Testis (tissue), 3 donors: Measurements from ENCODE around the gene ANO3. TPM values are rescaled to one million over a fixed set of nuclear protein-coding genes. Genes with fewer than 3 reads are reported as not detected.

Experiments used
- DNase-seq: peaks from one replicate; pipeline ENCODE4 v3.0.0-alpha.2; 2019
- H3K27ac ChIP-seq, 2 donors: fragments of 200-600 bp; sonication (generic); one replicate each; pipeline ENCODE4 v1.5.1; 2019
- H3K27me3 ChIP-seq: fragments of 200-600 bp; sonication (generic); one replicate; pipeline ENCODE4 v1.5.1; 2019
- H3K36me3 ChIP-seq: fragments of 200-600 bp; sonication (generic); one replicate; pipeline ENCODE4 v1.5.1; 2017; ENCODE audit warnings: low read depth; ENCODE audit errors: missing control alignments
- H3K4me1 ChIP-seq: fragments of 200-600 bp; sonication (generic); one replicate; pipeline ENCODE4 v1.5.1; 2019
- H3K4me3 ChIP-seq, 2 donors: fragments of 200-600 bp; sonication (generic); one replicate each; pipeline ENCODE4 v1.5.1; 2017 to 2019
- H3K9me3 ChIP-seq: fragments of 200-600 bp; sonication (generic); one replicate; pipeline ENCODE4 v1.5.1; 2017
- CTCF ChIP-seq, 3 experiments: fragments of 450-650 bp in 2 of 3; fragments of 200-600 bp in 1 of 3; sonication (generic) in 1 of 3; IDR thresholded peaks; one replicate each; pipeline ENCODE4 v1.5.1; 2016 to 2019; ENCODE audit warnings: antibody characterized with exemption in 3 of 3, mild to moderate bottlenecking in 2 of 3, moderate library complexity in 1 of 3
- POLR2A ChIP-seq: fragments of 450-650 bp; IDR thresholded peaks from one replicate; pipeline ENCODE4 v1.6.1; 2017; ENCODE audit warnings: antibody characterized with exemption, mild to moderate bottlenecking, moderate library complexity
- WGBS, 2 donors: methylation state at CpG; one replicate each; pipeline ENCODE4 v1.1.5; 2018; 5-methylcytosine and 5-hydroxymethylcytosine counted together
- intact Hi-C: fragments of 100-400 bp; cut with DNase I; formaldehyde crosslinking; loops from one replicate; pipeline ENCODE4 v1.15.1; 2023; ENCODE audit warnings: low total_unique reads
- polyA plus RNA-seq: library from polyadenylated mRNA; stranded (reverse); fragments of 350-450 nt; fragmentation: Illumina TruSeq; extraction: RNeasy Lipid Tissue Mini Kit (QIAGEN cat#74804); gene quantifications from one replicate; pipeline ENCODE4 v1.2.3, GENCODE V29; 2014; ENCODE audit warnings: low read depth, low replicate concordance; ENCODE audit not compliant: insufficient read depth
- total RNA-seq, 2 donors: library from RNA; depleted of rRNA; stranded (reverse); fragments of >200 nt; gene quantifications; one replicate each; pipeline ENCODE4 v1.2.3, GENCODE V29; 2016

Gene ANO3
- total and polyA plus RNA-seq, 3 donors from 2014 or later: 1.9 to 2.4 (median 2.2) TPM

GRCh38 chr11:26599425-26599824, 267.5 kb downstream of the ANO3 start:
- Histone ChIP-seq H3K4me3 (no peak overlapping the region), H3K4me1 (no peaks in the 10 kb centered on the region), H3K36me3 (no peaks in the 10 kb centered on the region), H3K27ac (no peak overlapping the region), H3K27me3 (no peaks in the 10 kb centered on the region), H3K9me3 (no peaks in the 10 kb centered on the region)
- TF ChIP-seq POLR2A (no peak), CTCF (IDR thresholded peaks at IDR 0.05) (no peak)
- no peak for DNase-seq
- WGBS, 2 donors: 79 to 85% methylated on average over 2 of the region's 2 CpGs
- intact Hi-C loops: no loop called here

- TF ChIP-seq POLR2A (no peak), CTCF (IDR thresholded peaks at IDR 0.05) (no peak)
- Histone ChIP-seq H3K36me3 (no peaks in the 10 kb centered on the region), H3K4me1 (no peaks in the 10 kb centered on the region), H3K27me3 (no peaks in the 10 kb centered on the region), H3K27ac (no peak overlapping the region), H3K4me3 (no peak overlapping the region), H3K9me3 (no peaks in the 10 kb centered on the region)
- intact Hi-C loops: no loop called here
- no peak for DNase-seq
- 76 to 81% methylated on average over 3 to 4 of the region's 4 CpGs for WGBS, 2 donors
Measured at GRCh38 chr11:26599876-26600434, 268.0 kb downstream of the ANO3 start.

DNA sequence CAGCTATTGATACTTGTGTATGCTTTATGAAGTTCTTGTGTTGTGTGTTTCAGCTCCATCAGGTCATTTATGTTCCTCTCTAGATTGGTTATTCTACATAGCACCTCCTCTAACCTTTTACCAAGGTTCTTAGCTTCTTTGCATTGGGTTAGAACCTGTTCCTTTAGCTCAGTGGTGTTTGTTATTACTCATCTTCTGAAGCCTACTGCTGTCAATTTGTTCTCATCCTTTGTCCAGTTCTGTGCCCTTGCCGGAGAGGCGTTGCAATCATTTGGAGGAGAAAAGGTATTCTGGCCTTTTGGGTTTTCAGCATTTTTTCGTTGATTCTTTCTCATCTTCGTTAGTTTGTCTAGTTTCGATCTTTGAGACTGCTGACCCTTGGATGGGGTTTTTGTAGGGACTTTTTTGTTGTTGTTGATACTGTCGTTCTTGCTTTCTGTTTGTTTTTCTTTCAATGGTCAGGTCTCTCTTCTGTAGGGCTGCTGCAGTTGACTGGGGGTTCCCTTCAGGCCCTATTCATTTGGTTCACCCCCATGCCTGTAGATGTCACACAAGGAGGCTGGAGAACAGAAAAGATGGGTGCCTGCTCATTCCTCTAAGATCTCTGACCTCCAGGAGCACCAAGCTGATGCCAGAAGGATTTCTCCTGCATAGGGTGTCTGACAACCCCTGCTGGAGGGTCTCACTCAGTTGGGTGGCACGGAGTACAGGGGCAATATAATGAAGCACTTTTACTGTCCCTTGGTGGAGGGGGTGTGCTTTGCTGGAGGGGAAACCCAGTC, 276.0 kb downstream of the ANO3 start:
- DNase-seq: no peak
- Histone ChIP-seq H3K4me1 (no peaks in the 10 kb centered on the region), H3K4me3 (no peak overlapping the region), H3K27me3 (no peaks in the 10 kb centered on the region), H3K27ac (no peak overlapping the region), H3K9me3 (no peaks in the 10 kb centered on the region), H3K36me3 (no peaks in the 10 kb centered on the region)
- WGBS, 2 donors: 83 to 88% methylated on average over 7 of the region's 7 CpGs
- intact Hi-C loops: no loop called here
- TF ChIP-seq CTCF (IDR thresholded peaks at IDR 0.05) (no peak), POLR2A (no peak)

- intact Hi-C loops: no loop called here
- Histone ChIP-seq H3K27ac (no peak overlapping the region), H3K27me3 (no peaks in the 10 kb centered on the region), H3K4me3 (no peak overlapping the region), H3K36me3 (no peaks in the 10 kb centered on the region), H3K9me3 (no peaks in the 10 kb centered on the region), H3K4me1 (no peaks in the 10 kb centered on the region)
- no peak for TF ChIP-seq POLR2A
- TF ChIP-seq CTCF (IDR thresholded peaks at IDR 0.05): no peak
- 77% methylated on average over 9 of the region's 9 CpGs for WGBS, 2 donors
- no peak for DNase-seq
Measured at GRCh38 chr11:26608507-26609146, 276.7 kb downstream of the ANO3 start.
